CD4-positive, alpha-beta T cell (primary cell): ENCODE data around the gene EIPR1. TPM values are rescaled to one million over a fixed set of nuclear protein-coding genes. Genes with fewer than 3 reads are reported as not detected.

ENCODE experiments used
- ATAC-seq: fragments of 200-7000 bp; cut with Tn5 transposase; one replicate; pipeline ENCODE4 v1.10.0; 2022; ENCODE audit warnings: mild to moderate bottlenecking; ENCODE audit not compliant: poor library complexity
- CTCF ChIA-PET: fragments of 350-600 bp; sonication (Branson Sonifier 250); formaldehyde crosslinking; loops from one replicate; lab custom pipeline; 2021; ENCODE audit warnings: antibody characterized with exemption, inconsistent platforms; lab: Charles Lee
- POLR2A ChIA-PET: fragments of 350-600 bp; sonication (Branson Sonifier 250); formaldehyde crosslinking; loops from one replicate; lab custom pipeline; 2021; ENCODE audit warnings: antibody characterized with exemption, inconsistent platforms; lab: Charles Lee
- DNase-seq, 14 experiments: peaks; one replicate each; pipeline ENCODE4 v3.0.0-alpha.2; 2013 to 2020; ENCODE audit warnings: mixed read lengths in 2 of 14
- H3K27ac ChIP-seq, 2 donors: one replicate each; pipeline versions ENCODE4 v1.5.1 to v1.7.0; 2013; ENCODE audit warnings: low read length in 2 of 2, low read depth in 1 of 2, mild to moderate bottlenecking in 1 of 2
- H3K27me3 ChIP-seq, 2 experiments: 1 replicate in 1 of 2; 2 replicates in 1 of 2; pipeline versions ENCODE4 v1.6.1 to v1.7.0; 2013; ENCODE audit warnings: low read length in 2 of 2, control low read depth in 1 of 2, mild to moderate bottlenecking in 1 of 2, moderate library complexity in 1 of 2; ENCODE audit not compliant: insufficient read depth in 2 of 2, control insufficient read depth in 1 of 2
- H3K36me3 ChIP-seq: one replicate; pipeline ENCODE4 v1.6.1; 2013; ENCODE audit warnings: low read length, control low read depth; ENCODE audit not compliant: insufficient read depth
- H3K4me1 ChIP-seq: one replicate; pipeline ENCODE4 v1.6.1; 2013; ENCODE audit warnings: low read length, control low read depth; ENCODE audit not compliant: insufficient read depth
- H3K4me3 ChIP-seq: one replicate; pipeline ENCODE4 v1.5.1; 2013; ENCODE audit warnings: mild to moderate bottlenecking, low read length, moderate library complexity
- H3K9me3 ChIP-seq, 2 experiments: 1 replicate in 1 of 2; 2 replicates in 1 of 2; pipeline versions ENCODE4 v1.6.1 to v1.7.0; 2013; ENCODE audit warnings: low read length in 2 of 2, mild to moderate bottlenecking in 2 of 2, control low read depth in 1 of 2, moderate library complexity in 1 of 2; ENCODE audit not compliant: control insufficient read depth in 1 of 2, insufficient read depth in 1 of 2
- H3K27ac Mint-ChIP-seq: one replicate; pipeline ENCODE4 v1.8.0; 2020; ENCODE audit warnings: mixed read lengths
- H3K27me3 Mint-ChIP-seq: one replicate; pipeline ENCODE4 v1.8.0; 2021; ENCODE audit warnings: mixed read lengths
- H3K36me3 Mint-ChIP-seq: one replicate; pipeline ENCODE4 v1.8.0; 2021; ENCODE audit warnings: low read depth, mixed read lengths
- H3K4me1 Mint-ChIP-seq: one replicate; pipeline ENCODE4 v1.8.0; 2021; ENCODE audit warnings: low read depth, mixed read lengths
- H3K4me3 Mint-ChIP-seq: one replicate; pipeline ENCODE4 v1.8.0; 2020; ENCODE audit warnings: mild to moderate bottlenecking, mixed read lengths
- H3K9me3 Mint-ChIP-seq: one replicate; pipeline ENCODE4 v1.8.0; 2020; ENCODE audit warnings: mixed read lengths
- CTCF ChIP-seq: fragments of 200-600 bp; IDR thresholded peaks from one replicate; pipeline ENCODE4 v1.8.0; 2022; ENCODE audit warnings: antibody characterized with exemption, mild to moderate bottlenecking
- intact Hi-C, 2 experiments: fragments of 100-400 bp; cut with DNase I in 1 of 2; cut with micrococcal nuclease in 1 of 2; formaldehyde crosslinking; loops; one replicate each; pipeline versions ENCODE4 v1.15.1 to v1.9.0; 2023 to 2025; cut with DNase I, micrococcal nuclease
- total RNA-seq, 174 experiments: library from RNA in 2 of 174; stranded (reverse) in 2 of 174; gene quantifications; one replicate each; pipeline ENCODE4 v1.2.3 and lab custom pipeline; 2021 to 2026

Gene EIPR1
- total RNA-seq, 2 experiments from 2014 or later, result 11.0 to 12.4 TPM

GRCh38 chr2:3188405-3188946 lies 189.1 kb downstream of the EIPR1 start:
- ChIA-PET POLR2A (no interaction called here), CTCF (no interaction called here)
- Mint-ChIP-seq H3K9me3 (no peaks in the 10 kb centered on the region), H3K4me3 (no peak overlapping the region), H3K4me1 (no peaks in the 10 kb centered on the region), H3K27ac (no peak overlapping the region), H3K27me3 (no peaks in the 10 kb centered on the region), H3K36me3 (peaks cover 58% of the 10 kb centered on the region)
- no peaks in the 10 kb centered on the region for H3K4me1 ChIP-seq
- TF ChIP-seq CTCF, result no peak
- no peaks in the 10 kb centered on the region for H3K27me3 ChIP-seq
- H3K27ac ChIP-seq, result no peak overlapping the region
- H3K9me3 ChIP-seq, result no peaks in the 10 kb centered on the region
- DNase-seq (no peak), ATAC-seq (no peak)
- H3K36me3 ChIP-seq, result peaks cover 30% of the 10 kb centered on the region
- intact Hi-C loops, result no loop called here
- no peak overlapping the region for H3K4me3 ChIP-seq

- no peaks in the 10 kb centered on the region for H3K27me3 ChIP-seq
- no peak overlapping the region for H3K27ac ChIP-seq
- no peak for TF ChIP-seq CTCF
- no peak overlapping the region for H3K4me3 ChIP-seq
- Mint-ChIP-seq H3K27me3 (no peaks in the 10 kb centered on the region), H3K27ac (no peak overlapping the region), H3K36me3 (peaks cover 48% of the 10 kb centered on the region), H3K9me3 (no peaks in the 10 kb centered on the region), H3K4me3 (no peak overlapping the region), H3K4me1 (no peaks in the 10 kb centered on the region)
- intact Hi-C loops, result no loop called here
- no peaks in the 10 kb centered on the region for H3K4me1 ChIP-seq
- no peaks in the 10 kb centered on the region for H3K9me3 ChIP-seq
- H3K36me3 ChIP-seq, result peaks cover 21% of the 10 kb centered on the region
- ATAC-seq, result no peak
- ChIA-PET POLR2A (no interaction called here), CTCF (no interaction called here)
- DNase-seq, result no peak
Measured at GRCh38 chr2:3187467-3187866, 190.2 kb downstream of the EIPR1 start.

- no peak overlapping the region for H3K4me3 Mint-ChIP-seq
- no peaks in the 10 kb centered on the region for H3K4me1 Mint-ChIP-seq
- H3K36me3 ChIP-seq, result peaks cover 14% of the 10 kb centered on the region
- H3K4me3 ChIP-seq, result no peak overlapping the region
- H3K9me3 Mint-ChIP-seq, result no peaks in the 10 kb centered on the region
- CTCF ChIA-PET, result no interaction called here
- H3K27me3 ChIP-seq, result no peaks in the 10 kb centered on the region
- no peak overlapping the region for H3K27ac Mint-ChIP-seq
- no peak for DNase-seq
- intact Hi-C loops, result no loop called here
- no peaks in the 10 kb centered on the region for H3K4me1 ChIP-seq
- peaks cover 42% of the 10 kb centered on the region for H3K36me3 Mint-ChIP-seq
- no peak for ATAC-seq
- POLR2A ChIA-PET, result no interaction called here
- no peak for TF ChIP-seq CTCF
- no peaks in the 10 kb centered on the region for H3K27me3 Mint-ChIP-seq
- H3K9me3 ChIP-seq, result no peaks in the 10 kb centered on the region
- H3K27ac ChIP-seq, result no peak overlapping the region
Measured at GRCh38 chr2:3186766-3187165, 190.9 kb downstream of the EIPR1 start.
